ENCODE measurements around the gene ZYG11A. TPM values are rescaled to one million over a fixed set of nuclear protein-coding genes. Genes with fewer than 3 reads are reported as not detected.

ZYG11A gene
- total RNA-seq, 2 donors from 2014 or later = 0.07 to 0.27 TPM

DNA sequence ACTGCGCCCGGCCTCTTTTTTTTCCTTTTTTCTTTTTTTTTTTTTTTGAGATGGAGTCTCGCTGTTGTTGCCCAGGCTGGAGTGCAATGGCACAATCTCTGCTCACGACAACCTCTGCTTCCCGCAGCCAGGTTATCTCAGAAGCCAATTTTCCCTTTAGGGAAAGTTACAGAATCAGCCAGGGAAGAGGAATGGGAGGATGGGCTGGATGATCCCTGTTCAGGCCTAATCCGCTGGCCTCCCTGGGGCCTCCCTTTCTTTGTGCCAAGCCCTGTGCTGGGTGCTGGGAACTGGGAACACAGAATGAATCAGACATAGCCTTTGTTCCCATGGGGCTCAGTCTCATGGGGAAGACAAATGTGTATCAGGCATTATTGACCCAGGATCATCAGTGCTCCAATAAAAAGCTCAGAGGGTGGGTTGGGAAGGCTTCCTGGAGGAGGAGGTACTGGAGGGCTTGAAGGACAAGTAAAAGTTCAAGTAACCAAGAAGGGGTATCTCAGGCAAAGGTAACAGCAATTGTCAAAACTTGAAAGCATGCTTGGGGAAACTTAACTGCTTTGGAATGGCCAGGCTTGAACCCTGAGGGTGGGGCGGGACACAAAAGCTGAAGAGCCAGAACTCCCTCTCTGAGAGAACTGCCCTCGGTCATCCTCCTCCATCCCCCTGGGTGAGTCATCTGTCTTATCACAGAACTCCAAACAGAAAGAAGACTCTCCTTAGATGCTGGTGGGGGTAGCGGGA lies 64.7 kb downstream of the ZYG11A start:
- ATAC-seq (no peak), DNase-seq (ENCODE audit: low spot score in 2 of 2) (no peak)
- no peaks in the 10 kb centered on the region for H3K36me3 Mint-ChIP-seq
- H3K9me3 Mint-ChIP-seq = no peaks in the 10 kb centered on the region
- H3K27ac Mint-ChIP-seq = peak overlapping the region in 1 of 2 donors; percentile 55

DNA sequence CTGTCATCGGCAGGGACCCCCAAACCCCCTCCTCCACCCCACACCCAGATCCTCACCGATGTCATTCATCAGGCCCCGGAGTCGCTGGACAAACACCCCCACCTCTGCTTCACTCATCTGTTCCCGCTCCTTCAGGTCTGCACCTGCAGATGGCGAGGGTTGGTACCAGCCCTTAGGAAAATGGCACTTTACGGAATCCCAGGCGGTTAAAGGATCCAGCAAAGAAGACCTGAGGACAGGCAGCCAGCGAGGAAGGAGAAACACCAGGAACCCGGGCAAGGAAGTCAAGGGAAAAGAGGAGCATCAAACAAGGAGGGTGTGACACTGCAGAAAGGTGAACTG lies 65.2 kb downstream of the ZYG11A start:
- ATAC-seq (no peak), DNase-seq (ENCODE audit: low spot score in 2 of 2) (no peak)
- H3K27ac Mint-ChIP-seq = no peak overlapping the region
- no peaks in the 10 kb centered on the region for H3K9me3 Mint-ChIP-seq
- no peaks in the 10 kb centered on the region for H3K36me3 Mint-ChIP-seq

DNA sequence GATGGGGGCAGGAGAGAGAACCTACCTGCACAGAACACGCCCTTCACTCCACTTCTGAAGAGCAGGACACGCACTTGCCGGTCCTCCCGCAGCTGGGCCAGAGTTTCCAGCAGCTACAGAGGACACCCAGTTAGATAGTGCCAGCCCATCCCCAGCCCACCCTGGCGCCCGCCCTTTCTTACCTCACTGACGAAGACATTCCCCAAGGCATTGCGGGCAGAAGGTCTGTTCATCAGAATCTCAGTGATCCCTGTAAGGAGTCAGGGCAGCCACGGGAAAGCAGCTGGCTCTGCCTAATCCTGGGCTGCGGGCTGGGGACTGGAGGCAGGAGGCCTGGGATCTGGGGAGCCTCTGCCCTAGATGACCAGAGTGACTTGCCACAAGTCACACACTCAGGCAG lies 69.0 kb downstream of the ZYG11A start:
- Mint-ChIP-seq H3K36me3 (no peaks in the 10 kb centered on the region), H3K27ac (no peak overlapping the region), H3K9me3 (no peaks in the 10 kb centered on the region)
- DNase-seq (ENCODE audit: low spot score in 2 of 2) (no peak), ATAC-seq (no peak)

DNA sequence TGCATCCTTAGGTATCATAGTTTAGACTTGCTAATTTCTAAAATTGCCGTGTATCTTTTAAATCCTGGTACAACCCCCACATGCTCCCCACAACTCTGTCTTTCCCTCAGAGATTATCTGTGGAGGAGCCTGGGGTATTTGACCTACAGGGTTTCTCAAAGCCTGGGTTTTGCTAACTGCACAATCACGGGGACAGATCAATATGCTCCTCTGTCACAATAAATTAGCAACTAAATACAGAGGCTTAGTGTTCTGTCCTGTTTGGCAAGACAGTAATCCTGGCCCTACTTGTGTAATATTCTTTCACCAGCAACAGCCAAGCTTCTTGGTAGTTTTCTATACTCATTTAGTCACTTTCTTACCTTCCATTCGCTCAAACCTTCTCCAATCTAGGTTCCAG lies 70.5 kb downstream of the ZYG11A start:
- Mint-ChIP-seq H3K36me3 (no peaks in the 10 kb centered on the region), H3K27ac (no peak overlapping the region), H3K9me3 (no peaks in the 10 kb centered on the region)
- ATAC-seq (no peak), DNase-seq (ENCODE audit: low spot score in 2 of 2) (no peak)

DNA sequence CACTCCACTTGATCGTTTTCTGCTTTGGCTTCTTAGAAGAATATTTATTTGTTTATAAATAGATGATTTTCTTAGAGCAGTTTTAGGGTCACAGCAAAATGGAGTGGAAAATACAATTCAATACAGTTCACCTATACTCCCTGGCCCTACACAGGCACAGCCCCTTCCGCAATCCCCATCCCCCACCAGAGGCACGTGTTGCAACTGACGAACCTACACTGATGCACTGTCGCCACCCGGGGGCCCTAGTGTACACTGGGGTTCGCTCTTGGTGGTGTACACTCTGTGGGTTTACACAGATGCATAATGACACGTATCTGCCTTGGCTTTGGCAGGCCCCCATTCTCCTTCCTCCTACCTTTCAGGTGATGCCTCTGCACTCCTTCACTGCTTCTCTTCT lies 71.0 kb downstream of the ZYG11A start:
- Mint-ChIP-seq H3K36me3 (no peaks in the 10 kb centered on the region), H3K9me3 (no peaks in the 10 kb centered on the region), H3K27ac (no peak overlapping the region)
- ATAC-seq (no peak), DNase-seq (ENCODE audit: low spot score in 2 of 2) (no peak)

DNA sequence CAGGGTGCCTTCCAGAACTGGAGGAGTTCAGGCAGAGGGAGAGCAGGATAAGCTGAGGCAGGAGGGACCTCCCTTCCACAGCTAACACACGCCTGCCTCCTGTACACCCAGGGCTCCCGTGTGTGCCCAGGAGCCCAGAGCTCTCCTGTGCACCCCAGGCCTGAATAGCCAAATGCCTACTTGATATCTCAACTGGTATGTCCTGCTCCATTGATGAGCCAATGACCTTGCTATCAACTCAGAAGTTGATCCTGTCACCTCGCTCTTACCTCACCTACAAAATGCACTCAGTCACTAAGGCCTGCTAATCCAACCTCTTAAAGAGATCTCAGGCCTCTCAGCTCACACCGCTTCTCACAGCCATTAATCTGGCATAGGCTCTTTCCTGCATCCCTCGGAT lies 71.9 kb downstream of the ZYG11A start:
- Mint-ChIP-seq H3K27ac (no peak overlapping the region), H3K36me3 (no peaks in the 10 kb centered on the region), H3K9me3 (no peaks in the 10 kb centered on the region)
- DNase-seq (ENCODE audit: low spot score in 2 of 2) (no peak), ATAC-seq (no peak)

DNA sequence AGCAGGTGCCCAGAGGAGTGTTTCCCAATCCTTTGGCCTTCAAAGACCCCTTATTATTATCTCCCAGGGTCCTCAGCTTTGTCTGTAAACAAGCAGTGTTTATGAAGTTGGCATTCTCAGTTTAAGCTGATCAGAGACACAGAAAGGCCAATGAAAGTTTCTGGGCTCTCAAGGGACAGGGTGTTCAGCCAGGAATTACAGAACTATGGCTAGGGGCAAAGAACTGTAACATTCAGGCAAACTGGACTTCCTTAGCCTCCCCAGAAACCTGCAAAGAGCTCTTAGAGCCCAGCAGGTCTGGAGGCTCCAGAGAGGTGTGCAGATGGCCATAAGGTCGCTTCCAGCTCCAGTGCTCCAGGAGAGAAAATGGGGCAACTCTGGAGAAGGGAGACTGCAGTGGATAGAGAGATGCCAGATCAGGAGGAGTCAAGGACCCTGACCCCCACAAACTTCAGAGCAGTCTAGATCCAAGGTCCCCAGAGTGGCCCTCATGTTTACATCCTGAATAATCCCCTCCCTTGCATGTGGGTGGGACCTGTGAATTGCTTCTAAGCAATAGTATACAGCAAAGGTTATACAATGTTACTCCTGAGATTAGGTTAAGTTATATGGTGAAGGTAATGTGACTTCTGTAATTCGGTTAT lies 72.8 kb downstream of the ZYG11A start:
- ATAC-seq = no peak
- DNase-seq (ENCODE audit: low spot score in 2 of 2) = no peak
- Mint-ChIP-seq H3K9me3 (no peaks in the 10 kb centered on the region), H3K27ac (peak overlapping the region in 1 of 2 donors; percentile 30), H3K36me3 (no peaks in the 10 kb centered on the region)

DNA sequence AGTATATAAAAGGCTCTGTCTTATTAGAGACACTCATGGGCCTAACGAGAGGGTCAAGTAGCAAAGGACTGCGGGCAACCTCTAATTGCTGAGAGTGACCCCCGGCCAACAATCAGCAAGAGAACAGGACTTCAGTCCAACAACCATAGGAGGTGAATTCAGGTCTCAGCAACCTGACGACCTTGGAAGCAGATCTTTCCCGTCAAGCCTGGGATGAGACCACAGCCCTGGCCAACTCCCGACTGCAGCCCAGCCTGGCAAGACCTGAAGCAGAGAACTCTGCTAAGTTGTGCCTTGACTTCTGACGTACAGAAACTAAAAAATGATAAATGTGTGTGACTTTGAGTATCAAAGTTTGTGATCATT lies 73.3 kb downstream of the ZYG11A start:
- H3K27ac Mint-ChIP-seq = no peak overlapping the region
- no peak for ATAC-seq
- H3K36me3 Mint-ChIP-seq = no peaks in the 10 kb centered on the region
- no peaks in the 10 kb centered on the region for H3K9me3 Mint-ChIP-seq
- DNase-seq (ENCODE audit: low spot score in 2 of 2) = no peak

DNA sequence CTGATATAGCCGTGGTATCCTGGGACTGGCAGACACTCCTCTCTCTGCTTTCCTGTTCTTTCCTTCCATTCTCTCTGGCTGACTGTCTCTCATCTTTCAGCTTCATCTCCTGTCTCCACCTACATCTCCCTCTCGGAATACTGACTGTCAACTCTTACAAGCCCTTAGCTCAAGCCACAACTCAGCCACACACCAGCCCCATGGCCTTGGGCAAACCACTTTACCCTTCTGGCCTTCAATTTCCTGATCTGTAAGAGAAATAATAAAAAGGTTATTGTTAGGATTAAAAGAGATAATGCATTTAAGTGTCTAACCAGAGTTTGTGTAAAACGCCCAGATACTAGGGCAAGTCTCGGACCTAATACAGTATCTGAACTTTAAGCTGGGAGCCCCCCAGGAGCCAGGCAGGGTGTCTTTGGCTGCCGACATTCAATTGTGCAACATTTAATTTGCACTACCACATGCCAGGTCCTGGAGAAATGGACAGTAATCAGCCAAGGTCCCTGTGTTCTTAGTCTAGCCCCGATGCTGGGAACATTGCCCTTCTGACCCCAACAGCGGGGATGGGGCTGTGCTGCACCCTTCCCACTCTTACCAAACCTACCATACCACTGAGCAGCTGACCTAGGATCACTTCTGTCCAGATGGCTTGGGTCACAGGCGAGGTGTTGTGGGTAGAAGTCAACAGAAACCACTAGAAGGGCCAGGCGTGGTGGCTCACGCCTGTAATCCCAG lies 73.8 kb downstream of the ZYG11A start:
- DNase-seq (ENCODE audit: low spot score in 2 of 2) (no peak), ATAC-seq (no peak)
- no peaks in the 10 kb centered on the region for H3K9me3 Mint-ChIP-seq
- no peak overlapping the region for H3K27ac Mint-ChIP-seq
- no peaks in the 10 kb centered on the region for H3K36me3 Mint-ChIP-seq

DNA sequence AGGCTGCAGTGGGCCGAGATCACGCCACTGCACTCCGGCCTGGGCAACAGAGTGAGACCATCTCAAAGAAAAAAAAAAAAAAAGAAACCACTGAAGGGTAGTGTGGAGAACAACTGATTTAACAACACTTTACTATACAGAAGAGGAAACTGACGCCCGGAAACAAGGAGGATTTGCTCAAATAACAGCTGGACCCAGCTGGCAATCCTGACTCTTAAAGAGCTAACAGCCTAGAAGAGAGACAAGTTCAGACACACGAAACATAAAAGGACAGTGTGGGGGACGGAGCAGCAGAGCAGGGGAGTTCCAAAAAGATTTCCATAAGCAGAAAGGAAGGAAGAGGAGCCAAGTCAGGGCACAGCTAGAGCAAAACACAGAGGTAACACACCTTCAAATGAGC lies 74.6 kb downstream of the ZYG11A start:
- ATAC-seq = no peak
- no peak overlapping the region for H3K27ac Mint-ChIP-seq
- H3K9me3 Mint-ChIP-seq = no peaks in the 10 kb centered on the region
- DNase-seq (ENCODE audit: low spot score in 2 of 2) = no peak
- no peaks in the 10 kb centered on the region for H3K36me3 Mint-ChIP-seq

DNA sequence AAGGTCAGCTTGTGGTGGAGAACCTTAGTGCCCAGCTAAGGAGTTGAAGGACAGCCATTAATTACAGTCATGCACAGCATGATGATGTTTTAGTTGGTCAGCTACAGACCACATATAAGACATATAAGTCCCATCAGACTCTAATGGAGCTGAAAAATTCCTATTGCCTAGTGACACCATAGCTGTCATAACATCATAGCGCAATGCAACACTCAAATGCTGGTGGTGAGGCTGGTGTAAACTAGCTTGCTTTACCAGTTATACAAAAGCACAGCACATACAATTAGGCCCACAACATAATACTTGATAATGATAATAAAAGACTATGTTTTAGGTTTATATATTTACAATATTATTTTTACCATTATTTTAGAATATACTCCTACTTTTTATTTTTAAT lies 75.0 kb downstream of the ZYG11A start:
- no peak for ATAC-seq
- H3K9me3 Mint-ChIP-seq = no peaks in the 10 kb centered on the region
- no peak overlapping the region for H3K27ac Mint-ChIP-seq
- no peak for DNase-seq (ENCODE audit: low spot score in 2 of 2)
- H3K36me3 Mint-ChIP-seq = no peaks in the 10 kb centered on the region

DNA sequence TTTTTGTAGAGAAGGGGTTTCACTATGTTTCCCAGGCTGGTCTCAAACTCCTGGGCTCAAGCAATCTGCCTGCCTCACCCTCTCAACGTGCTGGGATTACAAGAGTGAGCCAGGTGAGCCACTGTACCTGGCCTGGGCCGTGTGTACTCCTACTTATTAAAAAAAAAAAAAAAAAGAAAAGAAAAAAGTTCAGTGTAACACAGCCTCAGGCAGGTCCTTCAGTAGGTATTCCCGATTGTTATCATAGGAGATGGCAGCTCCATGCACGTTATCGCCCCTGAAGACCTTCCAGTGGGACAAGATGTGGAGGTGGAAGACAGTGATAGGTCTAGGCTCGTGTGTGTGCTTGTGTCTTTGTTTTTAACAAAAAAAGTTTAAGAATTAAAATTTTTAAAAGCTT lies 75.6 kb downstream of the ZYG11A start:
- Mint-ChIP-seq H3K36me3 (no peaks in the 10 kb centered on the region), H3K9me3 (no peaks in the 10 kb centered on the region), H3K27ac (no peak overlapping the region)
- DNase-seq (ENCODE audit: low spot score in 2 of 2) (no peak), ATAC-seq (no peak)

DNA sequence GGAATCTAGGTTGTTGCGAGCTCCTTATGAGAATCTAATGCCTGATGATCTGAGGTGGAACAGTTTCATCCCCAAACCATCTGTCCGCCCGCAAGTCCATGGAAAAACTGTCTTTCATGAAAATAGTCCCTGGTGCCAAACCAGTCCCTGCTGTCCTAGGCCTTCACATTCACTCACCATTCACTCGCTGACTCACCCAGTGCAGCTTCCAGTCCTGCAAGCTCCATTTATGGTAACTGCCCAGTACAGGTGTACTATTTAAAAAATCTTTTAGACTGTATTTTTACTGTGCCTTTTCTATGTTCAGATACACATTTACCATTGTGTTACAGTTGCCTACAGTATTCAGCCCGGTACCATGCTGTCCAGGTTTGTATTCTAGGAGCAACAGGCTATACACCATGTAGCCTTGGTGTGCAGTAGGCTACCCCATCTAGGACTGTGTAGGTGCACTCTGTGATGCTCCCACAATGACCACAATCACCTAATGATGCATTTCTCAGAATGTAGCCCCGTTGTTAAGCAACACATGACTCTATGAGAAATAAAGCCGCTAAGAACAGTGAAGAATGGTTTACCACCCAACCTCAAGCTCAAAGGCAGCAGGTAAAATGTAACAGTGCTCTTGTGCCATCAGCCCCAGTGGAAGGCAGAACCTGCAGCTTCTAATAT lies 76.6 kb downstream of the ZYG11A start:
- Mint-ChIP-seq H3K27ac (peak overlapping the region in 1 of 2 donors; percentile 62), H3K9me3 (no peaks in the 10 kb centered on the region), H3K36me3 (no peaks in the 10 kb centered on the region)
- DNase-seq (ENCODE audit: low spot score in 2 of 2) (no peak), ATAC-seq (peak; percentile 27 to 29)

DNA sequence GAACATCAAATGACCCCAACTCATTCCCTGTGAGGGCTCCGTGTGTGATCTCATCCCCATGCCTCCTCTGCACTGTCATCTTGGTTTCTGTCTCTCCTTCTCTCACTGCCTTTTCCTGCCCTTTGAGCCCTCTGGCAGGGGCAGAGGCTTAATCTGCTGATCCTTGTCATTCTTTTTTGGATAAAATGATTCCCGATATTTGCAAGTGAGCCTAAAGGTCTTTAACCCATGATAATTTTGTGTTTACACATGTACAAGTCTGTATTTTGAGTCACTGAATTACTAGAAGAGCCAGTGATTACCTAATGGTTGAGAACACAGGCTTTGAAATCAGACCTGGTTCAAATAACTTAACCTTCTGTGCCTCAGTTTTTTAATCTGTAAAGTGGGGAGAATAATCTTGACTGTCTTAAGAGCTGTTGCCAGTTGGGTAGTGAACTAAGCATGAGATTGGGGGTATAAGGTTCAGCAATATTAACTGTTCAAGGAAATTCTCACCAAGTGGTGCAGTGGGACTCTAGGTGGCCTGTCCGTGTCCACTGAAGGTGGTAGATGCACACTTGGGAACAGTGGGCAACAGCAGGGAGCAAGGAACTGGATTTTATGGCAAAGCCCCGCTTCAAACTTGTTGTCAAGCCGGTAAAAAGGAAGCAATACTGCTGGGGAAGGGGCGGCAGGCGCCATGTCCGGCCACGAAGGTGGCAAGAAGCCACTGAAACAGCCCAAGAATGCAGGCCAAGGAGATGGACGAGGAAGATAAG lies 77.3 kb downstream of the ZYG11A start:
- DNase-seq (ENCODE audit: low spot score in 2 of 2) (no peak), ATAC-seq (no peak)
- H3K9me3 Mint-ChIP-seq = no peaks in the 10 kb centered on the region
- no peaks in the 10 kb centered on the region for H3K36me3 Mint-ChIP-seq
- H3K27ac Mint-ChIP-seq = peak overlapping the region; percentile 62 to 63

DNA sequence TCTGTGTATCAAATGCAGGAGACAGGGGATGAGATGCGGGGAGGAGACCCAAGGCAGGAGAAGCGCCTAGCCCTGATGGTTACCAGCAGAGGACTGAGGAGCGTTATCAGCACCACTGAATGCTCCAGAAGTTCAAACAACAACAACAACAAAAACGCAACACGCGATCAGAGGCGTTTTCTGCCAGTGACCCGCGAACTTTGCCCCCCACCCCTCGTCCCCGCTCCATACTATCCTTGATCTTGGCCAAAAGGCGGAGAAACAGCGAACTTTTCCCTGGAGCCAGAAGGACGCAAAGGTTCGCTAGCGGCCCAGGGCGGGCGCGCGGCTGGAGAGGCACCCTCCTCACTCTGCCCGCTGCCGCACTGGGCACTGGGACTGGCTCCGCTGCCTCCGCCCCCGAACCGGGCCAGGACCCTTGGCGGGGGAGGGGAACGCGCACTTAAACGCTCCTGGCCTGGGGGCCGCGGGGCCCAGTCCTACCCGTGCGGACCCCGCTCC lies 78.3 kb downstream of the ZYG11A start:
- no peaks in the 10 kb centered on the region for H3K9me3 Mint-ChIP-seq
- H3K36me3 Mint-ChIP-seq = no peaks in the 10 kb centered on the region
- peak overlapping the region; percentile 17 to 62 for H3K27ac Mint-ChIP-seq
- ATAC-seq = no peak
- no peak for DNase-seq (ENCODE audit: low spot score in 2 of 2)

DNA sequence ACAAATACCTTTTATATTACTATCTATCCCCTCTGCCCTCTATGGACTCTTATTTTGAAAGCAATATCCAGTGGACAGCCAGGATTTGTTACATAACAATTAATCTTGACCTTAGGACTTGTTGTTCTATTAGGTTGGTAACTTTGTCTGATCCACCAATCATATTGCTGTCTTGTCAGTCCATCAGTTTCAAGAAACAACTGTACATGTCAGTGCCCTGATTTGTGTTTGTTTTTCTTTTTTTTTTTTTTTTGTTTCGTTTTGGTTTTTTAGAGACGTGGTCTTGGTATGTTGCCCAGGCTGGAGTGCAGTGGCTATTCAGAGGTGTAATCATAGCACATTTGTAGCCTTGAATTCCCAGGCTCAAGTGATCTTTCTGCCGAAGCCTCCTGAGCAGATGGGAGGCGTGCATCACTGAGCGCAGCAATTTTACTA lies 83.0 kb downstream of the ZYG11A start:
- Mint-ChIP-seq H3K36me3 (peaks cover 0 to 11% of the 10 kb centered on the region in 2 donors), H3K9me3 (no peaks in the 10 kb centered on the region), H3K27ac (no peak overlapping the region)
- ATAC-seq (no peak), DNase-seq (ENCODE audit: low spot score in 2 of 2) (no peak)

Data from activated naive CD4-positive, alpha-beta T cell treated with anti-CD3 and anti-CD28 coated beads, Interleukin-2, amount 50 U/mL, for 72 hours (primary cell).